ENCODE measurements around the gene ERC2.
A peak's percentile ranks its signal among the peaks of the same experiment; 100 is the strongest.

ERC2 gene

DNA sequence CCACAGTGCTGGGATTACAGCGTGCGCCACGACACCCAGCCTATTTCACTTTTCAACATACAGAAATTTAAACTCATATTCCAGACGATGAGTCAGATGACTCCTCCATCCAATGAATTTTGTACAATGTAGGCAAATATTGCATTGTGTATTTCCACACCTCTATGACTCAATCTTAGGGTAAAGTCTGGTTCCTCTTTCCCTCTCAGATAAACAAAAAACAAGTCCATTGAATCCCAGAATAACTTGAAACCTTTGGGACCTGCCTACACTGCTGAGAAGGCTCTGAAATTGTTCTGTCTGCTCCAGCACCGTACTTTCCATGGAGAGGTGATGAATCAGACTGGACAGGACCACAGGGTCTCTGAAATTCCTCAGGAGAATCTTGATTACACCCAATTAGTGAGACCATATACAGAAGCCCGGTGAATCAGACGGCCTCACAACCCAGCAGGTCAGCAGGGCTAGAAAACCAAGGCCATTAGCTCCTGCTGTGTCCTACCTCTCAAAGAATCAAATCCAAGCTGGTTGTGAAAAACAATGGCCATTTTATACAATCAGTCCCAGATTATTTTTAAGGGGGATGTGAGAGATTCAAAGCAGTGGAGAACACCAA lies 112.6 kb downstream of the ERC2 start:
- Histone ChIP-seq H3K9me3 (ENCODE audit: insufficient read depth, low read depth, low read length) (no peaks in the 10 kb centered on the region), H3K9ac (ENCODE audit: low read depth, low read length, poor library complexity, severe bottlenecking) (no peak overlapping the region), H3K4me2 (ENCODE audit: low read depth, low read length, poor library complexity, severe bottlenecking) (no peak overlapping the region), H4K20me1 (ENCODE audit: insufficient read depth, low read length, poor library complexity, severe bottlenecking) (no peaks in the 10 kb centered on the region), H3K27me3 (ENCODE audit: insufficient read depth, low read length, poor library complexity, severe bottlenecking) (no peaks in the 10 kb centered on the region), H3K36me3 (ENCODE audit: insufficient read depth, low read length) (no peaks in the 10 kb centered on the region), H3K9me2 (replicated peaks; ENCODE audit: low read depth, low read length) (no peaks in the 10 kb centered on the region), H3F3A (ENCODE audit: low read depth) (no peaks in the 10 kb centered on the region), H3K79me2 (ENCODE audit: insufficient read depth, low read length) (no peaks in the 10 kb centered on the region), H3K4me1 (ENCODE audit: insufficient read depth, low read length, poor library complexity, severe bottlenecking) (no peaks in the 10 kb centered on the region), H3K4me3 (ENCODE audit: low read length, poor library complexity, severe bottlenecking) (no peak overlapping the region), H2AFZ (ENCODE audit: low read length) (no peak overlapping the region)
- TF ChIP-seq CTCF (conservative IDR thresholded peaks at IDR 0.05; ENCODE audit: low read length) = no peak
- TF ChIP-seq EZH2phosphoT487 (IDR thresholded peaks at IDR 0.05; ENCODE audit: borderline replicate concordance) = no peak

- Histone ChIP-seq H4K20me1 (ENCODE audit: insufficient read depth, low read length, poor library complexity, severe bottlenecking) (no peaks in the 10 kb centered on the region), H3K79me2 (ENCODE audit: insufficient read depth, low read length) (no peaks in the 10 kb centered on the region), H3K4me3 (ENCODE audit: low read length, poor library complexity, severe bottlenecking) (no peak overlapping the region), H3K4me1 (ENCODE audit: insufficient read depth, low read length, poor library complexity, severe bottlenecking) (peaks cover 6% of the 10 kb centered on the region), H3F3A (ENCODE audit: low read depth) (no peaks in the 10 kb centered on the region), H3K36me3 (ENCODE audit: insufficient read depth, low read length) (no peaks in the 10 kb centered on the region), H3K9me2 (replicated peaks; ENCODE audit: low read depth, low read length) (no peaks in the 10 kb centered on the region), H3K4me2 (ENCODE audit: low read depth, low read length, poor library complexity, severe bottlenecking) (no peak overlapping the region), H3K9me3 (ENCODE audit: insufficient read depth, low read depth, low read length) (no peaks in the 10 kb centered on the region), H3K27me3 (ENCODE audit: insufficient read depth, low read length, poor library complexity, severe bottlenecking) (no peaks in the 10 kb centered on the region), H3K9ac (ENCODE audit: low read depth, low read length, poor library complexity, severe bottlenecking) (no peak overlapping the region), H2AFZ (ENCODE audit: low read length) (no peak overlapping the region)
- no peak for TF ChIP-seq CTCF (conservative IDR thresholded peaks at IDR 0.05; ENCODE audit: low read length)
- TF ChIP-seq EZH2phosphoT487 (IDR thresholded peaks at IDR 0.05; ENCODE audit: borderline replicate concordance) = no peak
Observed at GRCh38 chr3:56351537-56351936, 116.7 kb downstream of the ERC2 start.

DNA sequence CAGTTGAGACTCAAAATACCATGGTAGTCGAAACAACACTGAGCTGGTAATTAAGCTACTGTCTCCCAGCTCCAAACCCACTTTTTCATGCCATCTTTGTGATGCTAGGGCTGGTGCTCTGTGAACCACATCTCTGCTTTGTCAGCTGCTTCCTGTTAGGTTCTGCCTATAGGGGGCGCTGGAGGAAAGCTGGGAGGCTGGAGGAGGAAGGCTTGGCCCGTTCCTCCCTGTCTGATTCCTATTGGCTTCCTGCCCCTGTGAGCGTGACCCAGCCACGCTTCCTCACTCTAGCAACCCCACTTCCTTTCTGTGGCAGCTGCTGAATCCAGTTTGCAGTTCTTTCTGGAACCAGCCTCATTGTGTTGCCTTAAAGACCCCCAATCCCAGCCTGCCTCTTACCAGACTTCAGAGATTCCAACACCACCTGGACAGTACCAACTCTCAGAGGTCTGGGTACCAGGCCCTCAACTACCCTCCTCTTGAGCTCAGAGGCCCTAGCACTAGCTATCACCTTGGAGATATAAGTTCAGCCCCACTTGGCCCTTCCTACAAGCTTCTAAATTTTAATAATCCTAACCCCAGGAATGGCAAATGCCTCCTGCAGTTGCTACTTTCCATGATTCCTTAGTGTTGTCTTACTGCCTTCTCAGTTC lies 120.9 kb downstream of the ERC2 start:
- Histone ChIP-seq H4K20me1 (ENCODE audit: insufficient read depth, low read length, poor library complexity, severe bottlenecking) (no peaks in the 10 kb centered on the region), H3K9ac (ENCODE audit: low read depth, low read length, poor library complexity, severe bottlenecking) (no peak overlapping the region), H3K9me2 (replicated peaks; ENCODE audit: low read depth, low read length) (no peaks in the 10 kb centered on the region), H3K4me2 (ENCODE audit: low read depth, low read length, poor library complexity, severe bottlenecking) (no peak overlapping the region), H3K27me3 (ENCODE audit: insufficient read depth, low read length, poor library complexity, severe bottlenecking) (no peaks in the 10 kb centered on the region), H3K4me3 (ENCODE audit: low read length, poor library complexity, severe bottlenecking) (no peak overlapping the region), H3K36me3 (ENCODE audit: insufficient read depth, low read length) (no peaks in the 10 kb centered on the region), H3F3A (ENCODE audit: low read depth) (no peaks in the 10 kb centered on the region), H3K79me2 (ENCODE audit: insufficient read depth, low read length) (no peaks in the 10 kb centered on the region), H2AFZ (ENCODE audit: low read length) (peak overlapping the region; percentile 65; the same call in 1 of the 2 replicates), H3K9me3 (ENCODE audit: insufficient read depth, low read depth, low read length) (no peaks in the 10 kb centered on the region), H3K4me1 (ENCODE audit: insufficient read depth, low read length, poor library complexity, severe bottlenecking) (peaks cover 6% of the 10 kb centered on the region)
- peak; percentile 85 for TF ChIP-seq CTCF (conservative IDR thresholded peaks at IDR 0.05; ENCODE audit: low read length)
- TF ChIP-seq EZH2phosphoT487 (IDR thresholded peaks at IDR 0.05; ENCODE audit: borderline replicate concordance) = no peak
